B cell (primary cell): Measurements from ENCODE around the gene MICAL3. TPM values are rescaled to one million over a fixed set of nuclear protein-coding genes. Genes with fewer than 3 reads are reported as not detected.

Experiments used
- ATAC-seq: fragments of 200-7000 bp; cut with Tn5 transposase; one replicate; pipeline ENCODE4 v1.10.0; 2021; ENCODE audit warnings: low read depth, mild to moderate bottlenecking, moderate number of reproducible peaks, moderate library complexity
- CTCF ChIA-PET: fragments of 350-600 bp; sonication (Branson Sonifier 250); formaldehyde crosslinking; loops from one replicate; lab custom pipeline; 2021; ENCODE audit warnings: antibody characterized with exemption, inconsistent platforms; lab: Charles Lee
- POLR2A ChIA-PET: fragments of 350-600 bp; sonication (Branson Sonifier 250); formaldehyde crosslinking; loops from one replicate; lab custom pipeline; 2021; ENCODE audit warnings: antibody characterized with exemption; lab: Charles Lee
- DNase-seq: peaks from one replicate; pipeline ENCODE4 v3.0.0; 2013
- H2AFZ ChIP-seq: 2 replicates; pipeline ENCODE4 v1.6.1; 2012; ENCODE audit warnings: mild to moderate bottlenecking, low read depth, low read length; ENCODE audit not compliant: insufficient read depth, poor library complexity, severe bottlenecking
- H3K27ac ChIP-seq, 2 donors: 1 replicate in 1 of 2; 2 replicates in 1 of 2; pipeline ENCODE4 v1.5.1; 2012 to 2013; ENCODE audit warnings: low read length in 2 of 2, mild to moderate bottlenecking in 2 of 2, moderate library complexity in 1 of 2
- H3K27me3 ChIP-seq, 4 experiments: fragments of 200-600 bp in 1 of 4; sonication (generic) in 1 of 4; replicated peaks in 1 of 4; 1 replicate in 2 of 4; 2 replicates in 2 of 4; pipeline versions ENCODE4 v1.6.1 to v1.7.0; 2013 to 2016; ENCODE audit warnings: low read length in 3 of 4, mild to moderate bottlenecking in 2 of 4, mixed read lengths in 1 of 4, moderate library complexity in 1 of 4; ENCODE audit not compliant: insufficient read depth in 4 of 4, control insufficient read depth in 3 of 4; ENCODE audit errors: control extremely low read depth in 1 of 4
- H3K36me3 ChIP-seq, 2 experiments: replicated peaks in 1 of 2; 1 replicate in 1 of 2; 2 replicates in 1 of 2; pipeline versions ENCODE4 v1.6.1 to v1.7.1; 2013; ENCODE audit warnings: low read length in 1 of 2; ENCODE audit not compliant: insufficient read depth in 2 of 2, control insufficient read depth in 1 of 2; ENCODE audit errors: control extremely low read depth in 1 of 2, extremely low read depth in 1 of 2
- H3K4me1 ChIP-seq, 2 donors: fragments of 200-600 bp in 1 of 2; sonication (generic) in 1 of 2; 1 replicate in 1 of 2; 2 replicates in 1 of 2; pipeline versions ENCODE4 v1.5.1 to v1.6.1; 2013 to 2017; ENCODE audit warnings: low read length in 2 of 2; ENCODE audit not compliant: control insufficient read depth in 2 of 2, insufficient read depth in 2 of 2
- H3K4me2 ChIP-seq: replicated peaks from 2 replicates; pipeline ENCODE3; 2012; ENCODE audit warnings: mild to moderate bottlenecking, low read depth, low read length; ENCODE audit not compliant: poor library complexity, severe bottlenecking
- H3K4me3 ChIP-seq, 5 experiments: fragments of 200-600 bp in 1 of 5; sonication (generic) in 1 of 5; 1 replicate in 3 of 5; 2 replicates in 2 of 5; pipeline versions ENCODE4 v1.5.1 to v1.7.0; 2011 to 2016; ENCODE audit warnings: low read length in 4 of 5, mild to moderate bottlenecking in 4 of 5, low read depth in 2 of 5, control low read depth in 1 of 5, moderate library complexity in 1 of 5; ENCODE audit not compliant: insufficient read depth in 1 of 5; ENCODE audit errors: control extremely low read depth in 1 of 5, extremely low read depth in 1 of 5
- H3K79me2 ChIP-seq: fragments of 200-600 bp; sonication (generic); one replicate; pipeline ENCODE4 v1.6.0; 2016; ENCODE audit warnings: low read length; ENCODE audit not compliant: control insufficient read depth, insufficient read depth
- H3K9ac ChIP-seq: fragments of 200-600 bp; sonication (generic); 2 replicates; pipeline ENCODE4 v1.6.1; 2017; ENCODE audit warnings: mild to moderate bottlenecking, low read length, moderate library complexity
- H3K9me3 ChIP-seq, 3 donors: one replicate each; pipeline versions ENCODE4 v1.6.1 to v1.7.1; 2013; ENCODE audit warnings: low read length in 2 of 3; ENCODE audit not compliant: control insufficient read depth in 2 of 3, insufficient read depth in 1 of 3; ENCODE audit errors: control extremely low read depth in 1 of 3
- H4K20me1 ChIP-seq: 2 replicates; pipeline ENCODE4 v1.6.0; 2012; ENCODE audit warnings: mild to moderate bottlenecking, low read length; ENCODE audit not compliant: insufficient read depth, control insufficient read depth, poor library complexity, severe bottlenecking
- H3K27ac Mint-ChIP-seq: one replicate; pipeline ENCODE4 v1.8.0; 2021; ENCODE audit warnings: mixed read lengths
- H3K27me3 Mint-ChIP-seq: one replicate; pipeline ENCODE4 v1.8.0; 2021; ENCODE audit warnings: mixed read lengths
- H3K4me1 Mint-ChIP-seq: one replicate; pipeline ENCODE4 v1.8.0; 2021; ENCODE audit warnings: mixed read lengths
- H3K4me3 Mint-ChIP-seq: one replicate; pipeline ENCODE4 v1.8.0; 2021; ENCODE audit warnings: mixed read lengths
- H3K9me3 Mint-ChIP-seq: one replicate; pipeline ENCODE4 v1.8.0; 2022; ENCODE audit warnings: mixed read lengths; ENCODE audit not compliant: insufficient read depth
- EZH2 ChIP-seq: IDR thresholded peaks from 2 replicates; pipeline ENCODE4 v1.6.1; 2012; ENCODE audit warnings: borderline replicate concordance, low read depth, mild to moderate bottlenecking, moderate library complexity, low read length; ENCODE audit not compliant: insufficient read depth, poor library complexity, severe bottlenecking
- WGBS: methylation state at CpG from one replicate; pipeline ENCODE4 v1.1.5; 2013; ENCODE audit warnings: missing lambda C conversion rate; ENCODE audit not compliant: insufficient coverage; 5-methylcytosine and 5-hydroxymethylcytosine counted together
- intact Hi-C: fragments of 100-400 bp; cut with micrococcal nuclease; formaldehyde crosslinking; loops from one replicate; pipeline ENCODE4 v1.10.0; 2022
- polyA plus RNA-seq: library from polyadenylated mRNA; depleted of rRNA; stranded (reverse); fragments of >200 nt; gene quantifications from 2 replicates; pipeline ENCODE4 v1.2.3, GENCODE V29; 2012
- total RNA-seq, 2 donors: library from RNA; stranded (reverse); fragments of 120-200 nt in 1 of 2; gene quantifications; 1 replicate in 1 of 2; 2 replicates in 1 of 2; pipeline versions ENCODE4 v1.2.3 to v1.2.4, GENCODE V29; 2013 to 2022
- TF ChIP-seq, protein P1 (sequence below): fragments of 200-600 bp; IDR thresholded peaks from one replicate; pipeline ENCODE4 v1.8.0; 2022; ENCODE audit warnings: antibody characterized with exemption, mild to moderate bottlenecking

Gene MICAL3
- total and polyA plus RNA-seq, 2 donors (not counting 1 experiment from before 2014, with no cell fraction given) = 50.5 to 253 TPM

DNA sequence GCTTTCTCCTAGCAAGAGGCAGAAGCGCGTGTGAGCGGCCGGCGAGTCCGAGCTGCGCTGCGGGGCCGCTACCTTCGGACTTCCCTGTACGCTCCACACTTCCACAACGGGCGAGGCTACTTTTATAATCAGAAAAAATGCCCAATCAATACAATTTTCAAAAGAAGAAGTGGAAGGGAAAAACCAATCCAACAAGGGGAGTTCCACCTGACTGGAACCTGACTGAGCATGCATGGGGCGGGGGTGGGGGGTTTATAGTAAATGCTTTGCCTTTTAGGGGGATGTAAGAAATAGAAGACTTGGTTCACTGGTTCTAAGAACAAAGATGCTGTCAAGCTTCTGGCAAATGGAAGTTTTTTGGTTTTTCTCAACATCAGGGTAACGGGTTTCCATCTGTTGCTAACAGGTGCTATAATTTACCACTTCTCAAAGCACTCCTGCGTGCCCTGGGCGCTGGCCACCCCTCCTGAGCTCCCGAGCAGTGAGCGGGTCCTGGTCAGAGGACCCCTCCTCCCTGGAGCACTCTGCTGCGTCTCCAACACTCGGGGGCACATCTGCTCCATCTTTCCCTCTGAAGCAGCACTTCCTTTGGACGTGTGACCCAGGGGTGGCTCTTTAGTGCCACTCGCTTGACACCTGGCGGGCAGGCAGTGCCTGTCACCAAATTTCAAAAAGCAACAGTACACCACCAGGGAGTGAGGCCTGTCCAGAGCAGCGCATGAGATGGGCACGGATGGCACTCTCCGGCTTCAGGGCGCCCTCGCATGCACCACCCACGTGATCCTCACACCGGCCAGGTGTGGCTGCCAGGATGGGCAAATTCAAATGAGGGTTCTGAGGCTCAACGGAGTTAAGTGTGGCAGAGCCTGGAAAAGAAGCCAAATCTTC lies 228.5 kb downstream of the MICAL3 start:
- 31% methylated on average over 23 of the region's 32 CpGs for WGBS
- TF ChIP-seq, protein P1, sequence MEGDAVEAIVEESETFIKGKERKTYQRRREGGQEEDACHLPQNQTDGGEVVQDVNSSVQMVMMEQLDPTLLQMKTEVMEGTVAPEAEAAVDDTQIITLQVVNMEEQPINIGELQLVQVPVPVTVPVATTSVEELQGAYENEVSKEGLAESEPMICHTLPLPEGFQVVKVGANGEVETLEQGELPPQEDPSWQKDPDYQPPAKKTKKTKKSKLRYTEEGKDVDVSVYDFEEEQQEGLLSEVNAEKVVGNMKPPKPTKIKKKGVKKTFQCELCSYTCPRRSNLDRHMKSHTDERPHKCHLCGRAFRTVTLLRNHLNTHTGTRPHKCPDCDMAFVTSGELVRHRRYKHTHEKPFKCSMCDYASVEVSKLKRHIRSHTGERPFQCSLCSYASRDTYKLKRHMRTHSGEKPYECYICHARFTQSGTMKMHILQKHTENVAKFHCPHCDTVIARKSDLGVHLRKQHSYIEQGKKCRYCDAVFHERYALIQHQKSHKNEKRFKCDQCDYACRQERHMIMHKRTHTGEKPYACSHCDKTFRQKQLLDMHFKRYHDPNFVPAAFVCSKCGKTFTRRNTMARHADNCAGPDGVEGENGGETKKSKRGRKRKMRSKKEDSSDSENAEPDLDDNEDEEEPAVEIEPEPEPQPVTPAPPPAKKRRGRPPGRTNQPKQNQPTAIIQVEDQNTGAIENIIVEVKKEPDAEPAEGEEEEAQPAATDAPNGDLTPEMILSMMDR = peak; percentile 33
- no peak for TF ChIP-seq EZH2
- intact Hi-C loops = loop anchor here (1.0 to 5.0 kb wide), 4 partner anchors 11 to 239 kb away; no protein-coding TSS in a partner anchor
- peak overlapping the region in 2 of 5 experiments; percentile 3 to 8 for H3K4me3 ChIP-seq
- peaks cover 9% of the 10 kb centered on the region for H4K20me1 ChIP-seq
- H3K4me1 ChIP-seq = peaks cover 56 to 68% of the 10 kb centered on the region in 2 donors
- H3K27ac ChIP-seq = peak overlapping the region; percentile 76 to 84
- Mint-ChIP-seq H3K27ac (peak overlapping the region; percentile 92), H3K9me3 (no peaks in the 10 kb centered on the region), H3K4me3 (peak overlapping the region; percentile 72), H3K27me3 (no peaks in the 10 kb centered on the region), H3K4me1 (peaks cover 68% of the 10 kb centered on the region)
- peaks cover 0 to 34% of the 10 kb centered on the region in 2 experiments for H3K36me3 ChIP-seq
- H2AFZ ChIP-seq = no peak overlapping the region
- peak overlapping the region; percentile 61 for H3K4me2 ChIP-seq
- peak; percentile 26 for ATAC-seq
- ChIA-PET POLR2A (interaction anchor here (1.1 kb wide), 1 partner anchor 19 kb away, joined by 14 read pairs; no protein-coding TSS in a partner anchor), CTCF (interaction anchor here (1.0 to 4.2 kb wide), 12 partner anchors 9 to 282 kb away, joined by 3 to 31 read pairs (median 4); partner anchors contain the start of gene PEX26)
- peaks cover 28% of the 10 kb centered on the region for H3K79me2 ChIP-seq
- no peaks in the 10 kb centered on the region for H3K27me3 ChIP-seq
- peak; percentile 87 for DNase-seq
- peak overlapping the region; percentile 12 for H3K9ac ChIP-seq
- H3K9me3 ChIP-seq = no peaks in the 10 kb centered on the region
